ENCODE results near the gene C9orf78.

DNA sequence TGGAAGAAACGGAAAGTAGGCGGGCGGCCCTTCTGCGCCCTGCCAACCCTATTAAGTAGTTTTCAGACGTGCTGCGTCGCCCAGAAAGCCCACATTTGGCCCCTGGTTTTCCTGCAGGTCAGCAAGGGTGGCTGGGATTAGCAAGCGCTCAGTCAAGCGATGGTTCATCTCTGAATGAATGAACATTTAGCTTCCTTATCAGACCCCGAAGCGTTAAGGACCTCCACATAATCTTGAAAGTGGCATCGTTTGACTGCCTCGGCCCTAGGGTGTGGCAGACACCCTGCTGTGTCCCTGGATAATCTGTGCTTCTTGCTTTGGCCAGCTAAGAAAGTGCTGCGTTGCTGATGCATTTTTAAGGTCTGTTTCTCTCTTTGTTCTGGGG lies 31.4 kb downstream of the C9orf78 start:
- TF ChIP-seq NFIC (IDR thresholded peaks at IDR 0.05) (no peak), TAF1 (IDR thresholded peaks at IDR 0.05; ENCODE audit: low read depth) (no peak), TEAD4 (IDR thresholded peaks at IDR 0.05) (no peak), ZBTB7A (IDR thresholded peaks at IDR 0.05; ENCODE audit: low read depth) (no peak), CREB1 (IDR thresholded peaks at IDR 0.05; ENCODE audit: low read depth) (no peak), TCF12 (IDR thresholded peaks at IDR 0.05; ENCODE audit: low read depth) (no peak)
- TF ChIP-seq, protein P1, sequence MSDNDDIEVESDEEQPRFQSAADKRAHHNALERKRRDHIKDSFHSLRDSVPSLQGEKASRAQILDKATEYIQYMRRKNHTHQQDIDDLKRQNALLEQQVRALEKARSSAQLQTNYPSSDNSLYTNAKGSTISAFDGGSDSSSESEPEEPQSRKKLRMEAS (IDR thresholded peaks at IDR 0.05) = no peak
- TF ChIP-seq, protein P2, sequence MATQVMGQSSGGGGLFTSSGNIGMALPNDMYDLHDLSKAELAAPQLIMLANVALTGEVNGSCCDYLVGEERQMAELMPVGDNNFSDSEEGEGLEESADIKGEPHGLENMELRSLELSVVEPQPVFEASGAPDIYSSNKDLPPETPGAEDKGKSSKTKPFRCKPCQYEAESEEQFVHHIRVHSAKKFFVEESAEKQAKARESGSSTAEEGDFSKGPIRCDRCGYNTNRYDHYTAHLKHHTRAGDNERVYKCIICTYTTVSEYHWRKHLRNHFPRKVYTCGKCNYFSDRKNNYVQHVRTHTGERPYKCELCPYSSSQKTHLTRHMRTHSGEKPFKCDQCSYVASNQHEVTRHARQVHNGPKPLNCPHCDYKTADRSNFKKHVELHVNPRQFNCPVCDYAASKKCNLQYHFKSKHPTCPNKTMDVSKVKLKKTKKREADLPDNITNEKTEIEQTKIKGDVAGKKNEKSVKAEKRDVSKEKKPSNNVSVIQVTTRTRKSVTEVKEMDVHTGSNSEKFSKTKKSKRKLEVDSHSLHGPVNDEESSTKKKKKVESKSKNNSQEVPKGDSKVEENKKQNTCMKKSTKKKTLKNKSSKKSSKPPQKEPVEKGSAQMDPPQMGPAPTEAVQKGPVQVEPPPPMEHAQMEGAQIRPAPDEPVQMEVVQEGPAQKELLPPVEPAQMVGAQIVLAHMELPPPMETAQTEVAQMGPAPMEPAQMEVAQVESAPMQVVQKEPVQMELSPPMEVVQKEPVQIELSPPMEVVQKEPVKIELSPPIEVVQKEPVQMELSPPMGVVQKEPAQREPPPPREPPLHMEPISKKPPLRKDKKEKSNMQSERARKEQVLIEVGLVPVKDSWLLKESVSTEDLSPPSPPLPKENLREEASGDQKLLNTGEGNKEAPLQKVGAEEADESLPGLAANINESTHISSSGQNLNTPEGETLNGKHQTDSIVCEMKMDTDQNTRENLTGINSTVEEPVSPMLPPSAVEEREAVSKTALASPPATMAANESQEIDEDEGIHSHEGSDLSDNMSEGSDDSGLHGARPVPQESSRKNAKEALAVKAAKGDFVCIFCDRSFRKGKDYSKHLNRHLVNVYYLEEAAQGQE (IDR thresholded peaks at IDR 0.05; ENCODE audit: low read depth) = no peak
- TF ChIP-seq, protein P3, sequence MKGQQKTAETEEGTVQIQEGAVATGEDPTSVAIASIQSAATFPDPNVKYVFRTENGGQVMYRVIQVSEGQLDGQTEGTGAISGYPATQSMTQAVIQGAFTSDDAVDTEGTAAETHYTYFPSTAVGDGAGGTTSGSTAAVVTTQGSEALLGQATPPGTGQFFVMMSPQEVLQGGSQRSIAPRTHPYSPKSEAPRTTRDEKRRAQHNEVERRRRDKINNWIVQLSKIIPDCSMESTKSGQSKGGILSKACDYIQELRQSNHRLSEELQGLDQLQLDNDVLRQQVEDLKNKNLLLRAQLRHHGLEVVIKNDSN (IDR thresholded peaks at IDR 0.05) = no peak

All from Ishikawa (cell line).